H1 (cell line): ENCODE data around the gene SERPINB2.

ENCODE experiments used
- CEBPB ChIP-seq: IDR thresholded peaks from 2 replicates; pipeline ENCODE4 v1.6.1; 2012; ENCODE audit warnings: low read depth, low read length
- CTCF ChIP-seq, 3 experiments: IDR thresholded peaks; 1 replicate in 2 of 3; 2 replicates in 1 of 3; pipeline versions ENCODE4 v1.5.1 to v1.6.1; 2011; ENCODE audit warnings: low read length in 3 of 3, mild to moderate bottlenecking in 3 of 3, inconsistent platforms in 2 of 3, low read depth in 1 of 3, moderate library complexity in 1 of 3; ENCODE audit not compliant: insufficient read depth in 1 of 3; ENCODE audit errors: control extremely low read depth in 1 of 3
- EGR1 ChIP-seq: IDR thresholded peaks from 2 replicates; pipeline ENCODE4 v1.6.1; 2011; ENCODE audit warnings: low read depth, low read length, borderline replicate concordance
- EP300 ChIP-seq, 2 experiments: IDR thresholded peaks; 1 replicate in 1 of 2; 2 replicates in 1 of 2; pipeline ENCODE4 v1.6.1; 2011 to 2012; ENCODE audit warnings: low read depth in 2 of 2, low read length in 2 of 2, mild to moderate bottlenecking in 2 of 2, borderline replicate concordance in 1 of 2, inconsistent platforms in 1 of 2, moderate library complexity in 1 of 2
- EZH2 ChIP-seq: fragments of 200-600 bp; sonication (generic); IDR thresholded peaks from 2 replicates; pipeline ENCODE4 v1.7.1; 2012; ENCODE audit warnings: low read depth, mild to moderate bottlenecking, moderate library complexity, low read length, inconsistent platforms; ENCODE audit not compliant: severe bottlenecking
- POLR2AphosphoS5 ChIP-seq: IDR thresholded peaks from 2 replicates; pipeline ENCODE4 v1.6.1; 2011; ENCODE audit warnings: low read depth, low read length

GRCh38 chr18:63917817-63918216 is 30.3 kb downstream of the SERPINB2 start:
- TF ChIP-seq EP300 (IDR thresholded peaks at IDR 0.05; ENCODE audit: borderline replicate concordance in 1 of 2, low read depth in 2 of 2, low read length in 2 of 2) (no peak), POLR2AphosphoS5 (no peak), CTCF (IDR thresholded peaks at IDR 0.05; ENCODE audit: control extremely low read depth in 1 of 3, insufficient read depth in 1 of 3, low read depth in 1 of 3, low read length in 3 of 3) (no peak), CEBPB (no peak), EGR1 (no peak), EZH2 (no peak)
